DMS153 treated with DMSO at 0.1 percent for 48 hours (cell line): ENCODE data around the gene RPL15.
"Not testable (repeated sequence)": the region's sequence is repeated elsewhere in the genome, so short reads cannot be mapped to it uniquely, and the experiment has no call there.

Experiments used
- DNase-seq: peaks from one replicate; lab custom pipeline; 2025; ENCODE audit not compliant: unreplicated experiment; lab: John Stamatoyannopoulos, UW

The RPL15 gene

DNA sequence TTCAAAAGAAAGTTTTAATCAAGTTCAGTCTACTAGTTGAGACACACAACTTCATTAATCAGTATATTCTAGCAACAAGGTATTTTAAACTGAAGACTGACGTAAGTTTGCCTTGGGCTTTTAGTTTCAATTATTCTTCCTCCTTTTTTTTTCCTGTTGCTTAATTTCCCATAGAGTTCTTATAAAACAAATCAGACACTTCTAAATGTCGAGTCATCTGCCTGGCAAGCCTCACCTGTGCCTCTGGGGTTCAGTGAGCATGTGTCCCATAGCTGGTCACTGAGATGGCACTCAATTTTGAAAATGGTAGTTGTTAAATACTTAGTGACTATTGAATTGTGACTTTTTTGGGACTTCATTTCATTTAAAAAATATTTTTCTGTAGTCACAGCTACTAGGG lies 27.5 kb upstream of the RPL15 start:
- DNase-seq = no peak

DNA sequence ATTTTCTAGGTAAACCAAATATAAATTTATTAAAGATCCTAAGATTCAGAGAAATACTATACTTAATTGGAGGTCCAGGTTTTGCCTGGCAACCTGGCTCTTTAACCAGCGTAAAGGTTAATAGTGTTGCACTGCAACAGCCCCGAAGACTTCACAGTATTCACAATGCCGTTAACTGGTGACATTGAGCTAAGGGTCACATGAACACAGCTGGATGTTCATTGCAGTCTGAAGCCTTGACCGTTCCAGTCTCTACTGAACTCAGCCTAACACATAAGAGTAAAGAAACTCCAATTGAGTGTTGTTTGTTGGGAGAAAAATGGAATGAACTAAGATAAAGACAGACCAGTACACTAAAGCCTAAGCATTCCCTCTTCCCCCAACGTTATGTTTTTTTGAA lies 27.0 kb upstream of the RPL15 start:
- no peak for DNase-seq

GRCh38 chr3:23894254-23895061 lies 22.5 kb upstream of the RPL15 start:
- no peak for DNase-seq

DNA sequence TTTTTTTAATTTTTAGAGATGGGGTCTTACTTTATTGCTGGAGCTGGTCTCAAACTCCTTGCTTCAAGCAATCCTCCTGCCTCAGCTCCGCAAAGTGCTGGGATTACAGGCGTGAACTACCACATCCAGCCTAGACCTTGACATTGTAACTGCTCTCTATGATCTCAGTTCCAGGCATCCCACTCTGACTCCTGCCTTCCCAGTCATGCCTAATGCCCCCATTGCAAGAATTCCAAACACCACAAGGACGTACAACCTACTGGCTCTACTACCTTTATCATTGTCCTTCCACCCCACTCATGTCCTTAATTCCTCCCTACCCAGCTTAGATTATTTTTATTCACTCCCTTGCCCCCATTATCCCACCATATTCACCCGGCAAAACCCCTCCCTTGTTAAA lies 21.8 kb upstream of the RPL15 start:
- no peak for DNase-seq

DNA sequence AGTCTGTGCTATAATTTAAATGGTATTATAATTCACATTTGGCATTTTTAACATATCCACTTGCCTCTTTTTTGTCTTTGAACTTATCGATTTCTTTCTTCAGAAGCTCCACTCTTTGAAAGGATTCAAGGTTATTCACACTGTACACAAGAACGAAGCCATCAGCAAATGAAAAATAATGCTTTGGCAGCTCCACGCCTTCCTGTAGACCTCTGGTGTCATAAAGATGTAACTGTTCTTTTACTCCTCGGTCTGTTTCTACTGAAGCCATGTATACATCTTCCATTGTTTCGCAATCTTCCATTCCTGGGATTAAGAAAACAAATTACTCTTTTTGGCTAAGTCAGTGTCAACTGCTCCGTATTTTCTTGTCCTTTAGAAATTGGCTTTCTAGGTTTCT lies 16.2 kb upstream of the RPL15 start:
- no peak for DNase-seq

GRCh38 chr3:23904545-23904944 lies 12.4 kb upstream of the RPL15 start:
- DNase-seq = no peak

DNA sequence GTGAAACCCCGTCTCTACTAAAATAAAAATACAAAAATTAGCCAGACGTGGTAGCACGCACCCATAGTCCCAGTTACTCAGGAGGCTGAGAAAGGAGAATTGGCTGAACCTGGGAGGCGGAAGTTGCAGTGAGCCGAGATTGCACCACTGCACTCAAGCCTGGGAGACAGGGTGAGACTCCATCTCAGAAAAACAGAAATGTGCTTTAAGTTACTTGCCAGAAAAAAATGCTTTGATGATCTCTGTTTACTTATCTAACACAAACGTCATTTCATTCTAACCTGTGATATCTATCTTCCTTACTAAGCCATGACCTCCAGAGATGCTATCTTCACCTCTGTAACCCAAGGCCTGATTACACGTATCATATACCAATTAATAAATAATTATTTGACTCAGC lies 7.6 kb upstream of the RPL15 start:
- no peak for DNase-seq

GRCh38 chr3:23911397-23911796 lies 5.5 kb upstream of the RPL15 start:
- no peak for DNase-seq

DNA sequence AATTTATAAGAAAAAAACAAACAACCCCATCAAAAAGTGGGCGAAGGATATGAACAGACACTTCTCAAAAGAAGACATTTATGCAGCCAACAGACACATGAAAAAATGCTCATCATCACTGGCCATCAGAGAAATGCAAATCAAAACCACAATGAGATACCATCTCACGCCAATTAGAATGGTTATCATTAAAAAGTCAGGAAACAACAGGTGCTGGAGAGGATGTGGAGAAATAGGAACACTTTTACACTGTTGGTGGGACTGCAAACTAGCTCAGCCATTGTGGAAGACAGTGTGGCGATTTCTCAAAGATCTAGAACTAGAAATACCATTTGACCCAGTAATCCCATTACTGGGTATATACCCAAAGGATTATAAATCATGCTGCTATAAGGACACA lies 4.6 kb upstream of the RPL15 start:
- DNase-seq = not testable (repeated sequence)

- no peak for DNase-seq
These were observed 3.8 kb upstream of the RPL15 start for GRCh38 chr3:23913182-23913581.

GRCh38 chr3:23913873-23914743 lies 2.8 kb upstream of the RPL15 start:
- no peak for DNase-seq

- no peak for DNase-seq
These were observed 1.3 kb upstream of the RPL15 start for GRCh38 chr3:23915537-23916108.

DNA sequence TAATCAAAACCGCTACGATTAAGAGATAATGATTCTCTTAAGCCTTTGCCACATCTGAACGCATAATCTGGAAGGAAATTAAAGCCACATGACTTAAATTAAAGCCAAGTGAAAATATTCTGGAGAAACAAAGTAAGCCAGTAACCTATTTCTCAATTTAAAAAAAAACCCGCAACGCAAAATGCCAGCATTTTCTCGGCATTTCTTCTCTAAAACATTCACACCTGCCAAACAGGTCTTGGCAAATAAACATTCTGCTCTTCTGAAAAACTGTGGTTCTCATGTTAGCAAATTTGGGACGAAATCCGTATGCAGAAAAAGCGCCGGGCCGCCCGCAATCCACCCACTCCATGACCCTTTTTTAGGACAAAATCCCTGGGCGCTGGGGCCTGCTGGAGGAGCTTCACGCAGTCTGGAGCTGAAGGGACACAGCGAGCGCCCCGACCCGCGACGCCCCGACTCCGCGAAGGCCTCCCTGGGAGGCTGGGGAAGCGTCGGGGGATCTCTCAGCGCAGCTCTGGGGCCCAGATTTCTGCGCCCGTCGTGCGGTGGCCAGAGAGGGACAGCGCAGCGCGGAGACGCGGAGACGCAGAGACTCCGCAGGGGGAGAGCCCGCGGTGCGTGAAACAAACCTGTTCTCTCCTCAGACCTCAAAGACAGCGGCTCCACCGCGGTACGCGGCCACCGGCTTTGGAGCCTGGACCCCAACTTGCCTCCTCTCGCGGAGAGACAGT lies 613 bp upstream of the RPL15 start:
- no peak for DNase-seq

GRCh38 chr3:23917679-23918303 lies 859 bp downstream of the RPL15 start:
- peak; percentile 8 for DNase-seq

DNA sequence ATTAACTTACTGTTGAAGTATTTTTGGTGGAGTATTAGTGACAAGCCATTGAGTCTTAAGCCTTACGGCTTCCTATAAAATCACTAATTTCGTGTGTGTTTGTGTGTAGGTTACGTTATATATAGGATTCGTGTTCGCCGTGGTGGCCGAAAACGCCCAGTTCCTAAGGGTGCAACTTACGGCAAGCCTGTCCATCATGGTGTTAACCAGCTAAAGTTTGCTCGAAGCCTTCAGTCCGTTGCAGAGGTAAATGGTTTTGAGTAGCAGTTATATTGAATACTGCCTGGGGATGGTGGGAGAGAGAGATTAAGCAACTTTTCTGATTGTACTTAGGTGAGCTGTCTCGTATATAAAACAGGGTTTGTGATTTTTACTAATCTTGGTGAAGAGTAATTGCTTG lies 1.4 kb downstream of the RPL15 start:
- not testable (repeated sequence) for DNase-seq

- no peak for DNase-seq
These were observed 2.7 kb downstream of the RPL15 start for GRCh38 chr3:23919628-23920027.

GRCh38 chr3:23920151-23920655 lies 3.3 kb downstream of the RPL15 start:
- no peak for DNase-seq

DNA sequence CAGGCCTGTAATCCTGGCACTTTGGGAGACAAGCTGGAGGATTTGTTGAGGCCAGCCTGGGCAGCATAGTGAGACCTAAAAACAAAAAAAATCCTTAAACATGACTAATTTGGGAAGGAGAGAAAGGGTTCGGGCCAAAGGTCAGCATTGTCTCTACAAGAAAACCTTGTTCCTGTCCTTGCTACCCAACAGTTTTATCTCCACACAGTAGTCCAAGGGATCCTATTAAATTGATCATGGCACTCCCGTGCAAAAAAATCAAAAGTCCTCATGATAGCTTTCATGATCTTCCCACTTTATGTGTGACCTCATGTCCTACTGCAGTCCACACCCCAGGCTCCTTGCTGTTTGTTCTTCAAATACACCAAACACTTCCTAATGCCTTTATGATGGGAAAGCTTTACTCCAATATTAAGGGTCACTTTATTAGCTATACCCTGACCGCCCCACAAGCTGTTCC lies 4.2 kb downstream of the RPL15 start:
- DNase-seq = no peak

- no peak for DNase-seq
These were observed 6.9 kb downstream of the RPL15 start for GRCh38 chr3:23923786-23924185.

DNA sequence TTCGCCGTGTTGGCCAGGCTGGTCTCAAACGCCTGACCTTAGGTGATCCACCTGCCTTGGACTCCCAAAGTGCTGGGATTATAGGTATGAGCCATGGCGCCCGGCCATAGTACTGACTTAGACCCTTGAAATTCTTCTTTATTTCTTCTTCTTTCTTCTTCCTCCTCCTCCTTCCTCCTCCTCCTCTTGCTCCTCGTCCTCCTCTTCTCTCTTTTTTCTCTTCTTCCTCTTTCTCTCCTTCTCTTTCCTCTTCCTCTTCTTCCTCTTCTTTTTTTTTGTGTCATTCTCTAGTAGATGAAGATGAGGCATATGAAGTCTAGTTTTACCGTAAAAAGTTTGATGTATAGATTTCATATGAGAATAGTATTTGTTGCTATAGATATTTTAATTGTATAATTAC lies 9.3 kb downstream of the RPL15 start:
- no peak for DNase-seq
